HepG2 (cell line): Measurements from ENCODE around the gene PJA1.

Source experiments
- CTCF ChIP-seq: sonication (generic); formaldehyde crosslinking; IDR thresholded peaks from 2 replicates; pipeline ENCODE4 v1.5.0; 2020; ENCODE audit warnings: mild to moderate bottlenecking, missing genetic modification reagents, moderate library complexity
- KDM1A ChIP-seq: IDR thresholded peaks from 2 replicates; pipeline ENCODE4 v1.6.1; 2016; ENCODE audit warnings: missing compliant biosample characterization
- KLF16 ChIP-seq, 2 experiments: sonication (generic) in 1 of 2; formaldehyde crosslinking in 1 of 2; IDR thresholded peaks; 2 replicates each; pipeline versions ENCODE4 v1.6.1 to v1.8.0; 2016 to 2023; ENCODE audit warnings: missing genetic modification reagents in 2 of 2, missing compliant biosample characterization in 1 of 2
- MED13 ChIP-seq: sonication (generic); formaldehyde crosslinking; IDR thresholded peaks from 2 replicates; pipeline ENCODE4 v1.5.0; 2020; ENCODE audit warnings: missing genetic modification reagents
- RFXANK ChIP-seq: IDR thresholded peaks from 2 replicates; pipeline ENCODE4 v1.6.1; 2016
- SOX13 ChIP-seq, 3 experiments: fragments of 450-650 bp in 1 of 3; sonication (generic) in 1 of 3; formaldehyde crosslinking in 1 of 3; IDR thresholded peaks in 2 of 3; conservative IDR thresholded peaks in 1 of 3; 2 replicates each; pipeline versions ENCODE4 v1.5.0 to v1.6.1; 2016 to 2020; ENCODE audit warnings: antibody characterized with exemption in 1 of 3, mild to moderate bottlenecking in 1 of 3, missing compliant biosample characterization in 1 of 3, missing genetic modification reagents in 1 of 3, moderate library complexity in 1 of 3

GRCh38 chrX:69162361-69162865 lies 2.8 kb downstream of the PJA1 start:
- TF ChIP-seq CTCF (CRISPR knock-in tag) = no peak
- TF ChIP-seq KLF16 (CRISPR knock-in tag; IDR thresholded peaks at IDR 0.05) = no peak
- TF ChIP-seq RFXANK (CRISPR knock-in tag) = no peak
- TF ChIP-seq KDM1A (CRISPR knock-in tag) = no peak
- TF ChIP-seq MED13 (CRISPR knock-in tag) = no peak
- TF ChIP-seq SOX13 (IDR thresholded peaks at IDR 0.05) = no peak
- no peak for TF ChIP-seq SOX13 (CRISPR knock-in tag; conservative IDR thresholded peaks at IDR 0.05 in 1 of 2, IDR thresholded peaks at IDR 0.05 in 1 of 2)
